Right hindlimb (tissue), 1 donor: ENCODE measurements around the gene DYRK1B.
A peak's percentile ranks its signal among the peaks of the same experiment; 100 is the strongest.

Experiments
- DNase-seq: peaks from one replicate; pipeline ENCODE4 v3.0.0-alpha.2; 2018

DYRK1B gene

DNA sequence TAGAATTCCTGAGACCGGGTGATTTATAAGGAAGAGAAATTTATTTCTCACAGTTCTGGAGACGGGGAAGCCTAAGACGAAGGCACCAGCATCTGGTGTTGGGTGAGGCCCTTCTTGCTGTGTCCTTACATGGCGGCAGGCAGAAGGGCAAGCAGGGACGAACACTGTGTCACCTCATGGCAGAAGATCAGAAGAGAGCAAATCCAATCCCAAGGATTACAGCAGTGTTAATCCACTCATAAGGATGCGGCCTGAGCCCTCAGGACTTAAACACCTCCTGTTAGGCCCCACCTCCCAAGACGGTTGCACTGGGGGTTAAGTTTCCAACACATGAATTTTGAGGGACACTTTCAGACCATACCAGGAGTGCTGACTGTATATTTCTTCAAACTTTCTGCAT is 18.9 kb upstream of the DYRK1B start:
- no peak for DNase-seq

DNA sequence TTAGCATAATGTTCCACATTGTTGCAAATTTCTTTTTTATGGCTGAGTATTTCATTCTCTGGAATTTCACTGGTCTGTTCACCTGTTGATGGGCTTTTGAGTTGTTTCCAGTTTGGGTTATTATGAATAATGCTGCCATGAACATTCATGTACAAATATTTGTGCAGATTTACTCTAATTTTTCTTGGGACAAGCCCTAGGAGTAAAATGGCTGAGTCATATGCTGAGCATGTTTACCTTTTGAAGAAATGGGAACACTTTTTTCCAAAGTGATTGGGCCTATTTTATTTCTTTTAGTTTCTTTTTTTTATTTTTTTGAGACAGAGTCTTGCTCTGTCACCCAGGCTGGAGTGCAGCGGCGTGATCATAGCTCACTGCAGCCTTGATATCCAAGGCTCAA is 16.9 kb upstream of the DYRK1B start:
- DNase-seq = no peak

DNA sequence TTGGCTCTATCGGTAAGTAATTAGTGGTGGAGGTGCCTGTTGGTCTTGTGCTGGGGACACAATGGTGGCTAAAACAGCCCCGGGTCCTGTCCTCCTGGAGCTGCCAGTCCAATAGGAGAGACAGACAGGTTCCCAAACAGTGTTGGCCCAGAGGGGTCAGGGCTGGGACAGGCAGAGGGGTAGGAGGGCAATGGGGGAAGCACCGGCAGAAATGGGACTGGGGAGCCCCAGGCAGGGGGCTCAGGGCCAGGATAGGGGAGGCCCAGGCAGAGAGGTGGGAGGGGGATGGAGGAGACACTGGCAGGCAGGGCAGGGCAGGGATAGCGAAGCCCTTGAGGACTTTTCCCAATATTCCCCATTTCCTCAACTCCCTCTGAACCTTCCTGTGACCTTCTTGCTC is 14.4 kb upstream of the DYRK1B start:
- no peak for DNase-seq

DNA sequence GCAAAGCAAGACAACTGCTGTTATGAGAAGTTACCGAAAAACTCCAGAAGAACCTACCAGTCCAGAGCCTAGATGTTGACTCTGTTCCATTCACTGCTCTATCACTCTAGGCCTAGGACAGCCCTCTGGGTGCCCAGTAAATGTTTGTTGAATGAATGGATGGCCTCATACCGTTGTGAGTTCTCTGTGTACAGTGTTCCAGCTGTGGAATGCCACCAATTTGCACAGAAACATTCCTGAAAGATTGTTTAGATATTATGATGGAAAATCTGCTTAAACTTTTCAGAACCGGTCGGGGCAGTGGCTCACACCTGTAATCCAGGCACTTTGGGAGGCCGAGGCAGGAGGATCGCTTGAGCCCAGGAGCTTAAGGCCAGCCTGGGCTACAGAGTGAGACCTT is 13.6 kb upstream of the DYRK1B start:
- no peak for DNase-seq

DNA sequence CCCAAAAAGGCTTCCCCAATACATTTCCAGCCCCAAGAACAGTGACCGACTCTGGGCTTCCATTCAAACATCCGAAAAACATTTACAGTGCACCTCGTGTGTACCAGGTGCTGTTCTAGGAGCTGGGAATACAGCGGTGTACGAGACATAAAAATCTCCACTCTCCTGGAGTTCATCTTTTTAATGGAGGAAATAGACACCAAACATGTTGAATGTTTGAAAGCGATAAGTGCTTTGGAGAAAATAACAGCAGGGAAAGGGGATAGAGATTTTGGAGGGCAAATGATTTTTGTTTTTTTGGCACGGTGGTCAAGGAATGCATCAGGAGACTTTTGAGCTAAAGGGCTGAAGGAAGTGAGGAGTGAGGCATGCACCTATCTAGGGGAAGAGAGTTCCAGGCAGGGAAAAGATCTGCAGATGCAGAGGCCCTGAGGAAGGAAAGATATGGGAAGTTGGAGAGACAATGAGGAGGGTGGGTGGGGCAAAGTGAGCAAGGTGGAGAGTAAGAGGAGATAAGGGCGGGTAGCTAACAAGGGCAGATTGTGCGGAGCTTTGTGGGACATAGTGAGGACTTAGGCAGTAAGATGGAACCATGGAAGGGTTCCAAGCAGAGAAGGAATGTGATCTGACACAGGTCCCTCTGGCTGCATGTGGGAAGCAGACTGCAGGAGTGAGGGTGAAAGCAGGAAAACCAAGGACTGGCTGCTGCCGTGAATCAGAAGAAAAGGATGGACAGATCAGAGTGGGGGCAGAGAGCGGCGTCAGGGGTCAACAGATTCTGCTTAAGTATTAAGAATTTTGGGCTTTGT is 12.9 kb upstream of the DYRK1B start:
- no peak for DNase-seq

DNA sequence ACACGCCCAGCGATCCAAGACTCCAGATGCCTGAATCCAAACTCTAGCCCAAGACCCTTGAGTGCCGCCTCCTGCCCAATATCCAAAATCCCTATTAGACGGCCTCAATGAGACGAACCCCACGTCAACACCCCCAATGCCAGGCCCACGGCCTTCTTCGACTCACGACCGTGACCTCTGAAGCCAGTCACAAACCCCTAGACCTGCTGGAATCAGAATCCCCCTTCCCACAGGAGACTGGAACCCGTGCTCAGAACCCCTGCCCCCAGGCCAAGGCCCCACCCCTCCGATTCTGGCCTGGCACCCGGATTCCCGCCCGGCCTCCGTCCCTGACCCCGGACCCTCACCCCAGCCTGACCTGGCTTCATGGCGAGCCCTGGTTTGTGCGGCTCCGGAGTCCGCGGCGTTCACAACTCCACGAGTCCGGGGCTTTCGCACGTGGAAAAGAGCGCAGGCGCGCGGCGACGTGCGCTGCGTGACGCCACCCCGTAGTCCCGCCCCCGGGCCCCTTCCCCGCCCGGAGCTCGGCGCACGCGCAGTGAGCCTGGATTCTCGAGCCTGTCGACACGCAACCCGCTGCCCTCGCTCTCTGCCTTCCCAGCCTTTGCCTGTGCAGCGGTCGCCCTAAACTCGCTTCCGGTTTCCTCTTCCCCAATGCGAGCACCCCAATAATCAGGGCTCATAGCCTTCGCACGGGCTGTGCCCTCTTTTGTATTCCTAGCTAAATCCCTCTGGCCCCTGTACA is 12.1 kb upstream of the DYRK1B start, which contains the start of gene FBL:
TSS of gene FBL (minus strand) at position 447 of the 745 bp plus-strand sequence. CDS start at position 368, 79 bp downstream.
- peak; percentile 96 for DNase-seq

DNA sequence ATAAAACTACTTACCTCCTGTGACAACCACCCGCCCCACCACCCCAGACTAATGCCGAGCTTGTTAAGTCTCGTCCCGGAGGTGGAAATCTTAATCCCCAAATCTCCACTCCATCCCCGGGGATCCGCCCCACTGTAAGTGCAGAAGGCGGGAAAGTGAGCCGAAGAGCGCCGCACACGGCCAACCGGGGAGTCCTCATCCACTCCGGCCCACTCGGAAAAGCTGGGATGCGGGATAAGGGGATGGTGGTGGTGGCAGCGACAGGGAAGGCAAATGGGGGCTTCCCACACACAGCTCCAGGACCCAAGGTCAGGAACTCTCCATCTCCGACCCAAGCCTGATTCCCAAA is 11.6 kb upstream of the DYRK1B start:
- DNase-seq = peak; percentile 41

DNA sequence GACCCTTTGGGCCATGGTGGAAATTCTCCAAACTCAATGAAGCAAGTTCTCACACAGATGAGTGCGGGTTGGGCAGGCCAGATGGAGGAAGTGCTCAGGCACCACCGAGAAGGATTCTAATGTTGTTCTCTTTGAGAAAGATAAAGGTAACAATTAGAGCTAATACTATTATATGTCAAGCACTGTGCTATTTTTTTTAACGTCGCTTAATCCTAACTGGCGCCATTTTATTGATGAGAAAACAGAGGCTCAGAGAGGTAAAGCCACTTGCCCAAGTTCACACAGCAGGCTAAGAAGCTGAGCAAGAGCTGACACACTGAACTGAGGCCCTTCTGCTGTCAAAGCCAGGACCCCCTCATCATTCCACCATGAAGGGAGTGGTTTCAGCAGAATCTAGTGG is 11.2 kb upstream of the DYRK1B start:
- no peak for DNase-seq

DNA sequence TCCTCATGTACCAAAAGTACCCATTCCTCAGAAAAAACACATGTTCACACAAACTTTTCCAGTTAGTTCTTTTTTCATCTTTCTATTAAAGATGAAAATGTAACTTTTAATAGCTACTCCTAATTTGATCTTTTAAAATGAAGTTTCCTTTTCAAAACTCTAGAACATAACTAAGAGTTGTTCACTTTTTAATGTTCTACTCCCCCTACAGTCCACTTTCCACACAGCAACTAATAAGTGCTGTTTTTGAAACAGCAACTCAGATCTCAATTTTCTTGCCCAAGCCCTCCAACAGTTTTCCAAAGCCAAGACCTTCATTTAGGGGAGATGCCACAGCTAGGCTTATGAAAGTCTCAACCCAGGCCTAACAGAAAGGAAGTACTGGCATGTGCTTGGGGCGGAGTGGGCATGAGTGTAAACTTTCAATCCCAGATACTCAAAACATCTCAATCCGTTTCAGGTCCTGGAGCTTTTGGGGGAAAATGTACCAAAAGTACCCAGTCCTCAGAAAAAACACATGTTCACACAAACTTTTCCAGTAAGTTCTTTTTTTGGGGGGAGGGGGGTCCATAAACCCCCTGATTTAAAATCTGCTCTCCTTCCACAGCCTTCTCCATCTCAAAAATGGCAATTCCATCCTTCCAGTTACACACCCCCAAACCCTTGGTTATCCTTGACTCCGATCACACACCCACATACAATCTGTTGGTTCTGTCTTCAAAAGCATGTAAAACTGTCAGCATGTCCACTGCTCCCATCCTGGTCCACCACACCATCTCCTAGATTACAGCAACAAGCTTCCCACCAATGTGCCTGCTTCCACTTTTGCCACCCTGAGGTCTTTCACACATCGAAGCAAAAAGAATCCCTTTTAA is 10.2 kb upstream of the DYRK1B start:
- DNase-seq = no peak

DNA sequence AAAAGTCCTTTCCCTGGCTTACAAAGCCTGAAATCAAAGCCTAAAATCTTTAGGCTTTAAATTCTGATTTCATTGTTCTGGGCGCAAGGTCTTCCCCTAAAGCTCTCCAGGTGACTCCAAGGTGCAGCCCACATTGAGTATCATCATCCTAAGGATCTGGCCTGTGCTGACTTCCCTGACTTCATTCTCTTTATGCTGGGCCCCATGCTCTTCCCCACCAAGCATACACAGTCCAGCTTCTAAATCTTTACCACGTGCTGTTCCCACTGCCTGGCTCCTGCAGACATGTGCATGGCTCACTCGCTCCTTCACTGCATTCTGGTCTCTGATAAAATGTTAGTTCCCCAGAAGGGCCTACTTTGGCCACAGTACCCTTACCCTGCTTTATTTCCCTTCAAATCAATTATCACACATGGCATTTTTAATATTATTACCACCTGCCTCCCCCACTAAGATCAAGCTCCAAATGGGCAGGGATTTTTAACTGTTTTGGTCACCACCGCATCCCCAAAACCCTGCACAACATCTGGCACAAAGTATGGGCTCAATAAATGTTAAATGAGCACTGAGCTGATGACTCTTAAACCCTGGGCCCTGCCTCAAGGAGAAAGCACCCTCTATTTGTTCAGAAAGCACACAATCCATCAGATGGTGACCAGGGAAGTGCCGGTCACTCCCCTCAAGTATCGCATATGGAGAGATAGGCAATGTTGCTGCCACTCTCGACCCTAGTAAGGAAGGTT is 8.9 kb upstream of the DYRK1B start:
- DNase-seq = no peak

DNA sequence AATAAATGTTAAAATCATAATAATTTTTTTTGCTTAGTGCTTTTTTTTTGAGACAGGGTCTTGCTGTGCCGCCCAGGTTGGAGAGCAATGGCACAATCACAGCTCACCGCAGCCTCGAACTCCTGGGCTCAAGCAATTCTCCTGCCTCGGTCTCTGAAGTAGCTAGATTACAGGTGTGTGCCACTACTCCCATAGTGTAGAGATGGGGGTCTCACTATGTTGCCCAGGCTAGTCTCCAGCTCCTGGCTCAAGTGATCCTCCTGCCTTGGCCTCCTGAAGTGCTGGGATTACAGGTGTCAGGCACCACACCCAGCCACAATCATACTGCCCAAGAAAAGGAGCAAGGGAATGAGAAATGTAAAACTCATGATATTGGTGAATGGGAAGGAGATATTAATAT is 7.1 kb upstream of the DYRK1B start:
- no peak for DNase-seq

DNA sequence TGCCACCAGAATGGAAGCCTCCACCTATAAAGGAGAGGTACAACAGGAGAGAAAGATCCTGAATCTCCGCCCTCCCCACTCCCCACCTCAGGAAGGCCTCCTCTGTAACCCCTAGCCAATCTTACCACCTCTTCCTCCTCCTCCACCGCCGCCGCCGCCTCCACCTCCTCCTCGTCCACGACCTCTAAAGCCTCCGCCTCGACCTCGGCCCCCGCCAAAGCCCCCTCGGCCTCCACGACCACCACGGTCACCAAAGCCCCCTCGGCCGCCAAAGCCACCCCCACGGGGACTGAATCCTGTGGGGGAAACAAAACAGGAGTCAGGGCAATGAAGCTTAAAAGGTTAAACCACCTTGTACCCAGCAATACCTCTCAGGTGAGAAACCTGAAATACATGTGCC is 6.5 kb upstream of the DYRK1B start:
- DNase-seq = no peak

DNA sequence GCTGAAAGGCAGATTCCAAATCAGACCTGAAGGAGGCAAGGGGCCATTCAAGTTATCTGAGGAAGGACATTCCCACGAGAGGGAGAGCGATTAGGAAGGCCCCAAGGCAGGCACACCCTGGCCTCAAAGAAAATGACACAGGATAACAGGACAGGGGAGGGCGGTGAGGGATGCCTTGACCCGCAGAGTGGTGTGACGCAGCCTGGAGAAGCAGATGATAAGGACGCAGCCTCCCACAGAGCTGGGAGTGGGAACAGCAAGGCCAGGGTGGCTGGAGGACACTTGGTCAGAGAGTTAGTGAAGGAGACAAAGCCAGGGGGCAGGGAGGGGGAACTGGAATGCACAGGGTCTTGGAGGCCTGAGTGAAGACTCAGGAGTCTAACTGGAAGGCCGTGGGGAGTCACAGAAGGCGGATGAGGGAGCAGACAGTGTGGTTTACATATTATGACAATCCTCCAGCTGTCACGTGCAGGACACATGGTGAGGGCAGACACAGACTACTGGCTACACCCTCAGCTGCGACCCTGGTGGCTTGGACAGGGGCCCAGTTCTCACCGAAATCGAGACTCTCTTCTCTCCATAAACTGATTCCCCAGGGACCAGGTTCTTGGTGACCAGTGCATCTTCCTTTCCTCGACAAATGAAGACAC is 5.8 kb upstream of the DYRK1B start:
- DNase-seq = no peak

DNA sequence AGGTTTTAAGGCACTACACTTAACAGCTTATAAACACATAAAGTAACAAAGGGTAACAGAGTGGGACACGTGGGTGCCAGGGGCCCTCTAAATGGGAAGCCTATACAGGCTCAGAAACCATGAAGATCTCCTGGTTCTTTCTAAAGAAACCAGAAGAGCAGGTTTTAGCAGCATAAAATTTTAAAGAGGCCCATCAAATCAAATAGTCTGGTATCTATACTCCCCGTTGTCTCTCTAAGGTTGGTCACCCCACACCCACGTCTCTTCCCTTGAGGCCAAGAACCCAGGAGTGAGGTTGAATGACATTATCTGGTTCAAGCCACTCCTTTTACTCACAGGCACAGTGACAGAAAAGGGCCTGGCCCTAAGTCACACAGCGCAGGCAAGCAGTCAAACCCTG is 4.6 kb upstream of the DYRK1B start:
- DNase-seq = no peak

DNA sequence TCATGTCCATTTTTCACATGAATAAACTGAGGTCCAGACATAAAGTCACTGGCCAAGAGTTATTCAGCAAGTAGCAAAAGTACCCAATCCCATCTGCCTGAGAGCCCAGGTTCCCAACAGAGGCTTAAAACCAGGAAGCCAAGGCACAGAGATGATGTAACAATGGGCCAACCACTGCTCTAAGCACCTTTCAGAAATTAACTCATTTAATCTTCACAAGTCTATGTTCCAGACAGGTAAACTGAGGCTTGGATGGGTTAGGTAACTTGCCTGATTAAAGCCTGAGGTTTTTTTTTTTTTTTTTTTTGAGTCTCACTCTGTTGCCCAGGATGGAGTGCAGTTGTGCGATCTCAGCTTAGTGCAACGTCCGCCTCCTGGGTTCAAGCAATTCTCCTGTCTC is 4.0 kb upstream of the DYRK1B start:
- no peak for DNase-seq

DNA sequence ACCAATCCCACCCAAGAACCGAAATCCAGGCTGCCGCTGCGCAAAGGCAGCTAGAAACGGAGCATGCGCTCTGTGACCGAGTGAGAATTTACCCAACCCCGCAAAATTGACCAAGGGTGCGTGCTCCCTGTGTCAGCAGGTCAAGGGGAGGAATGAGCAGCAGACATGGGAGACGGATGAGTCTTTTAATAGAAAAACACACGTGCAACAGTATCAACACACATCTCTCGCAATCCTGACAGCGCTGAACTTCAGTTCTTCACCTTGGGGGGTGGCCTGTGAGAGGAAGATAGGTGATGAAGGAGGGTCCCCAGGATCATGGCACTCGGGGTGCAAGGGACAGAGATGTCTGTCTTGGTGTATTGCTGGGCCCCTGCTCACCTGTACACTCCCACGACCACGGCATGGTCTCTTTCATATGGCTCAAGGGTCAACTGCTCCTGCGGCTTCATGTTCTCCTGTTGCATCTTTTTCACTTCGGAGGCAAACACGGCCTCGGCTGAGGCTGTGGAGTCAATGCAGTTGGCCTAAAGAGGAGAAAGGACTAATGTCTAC is 402 bp upstream of the DYRK1B start:
- DNase-seq = no peak

DNA sequence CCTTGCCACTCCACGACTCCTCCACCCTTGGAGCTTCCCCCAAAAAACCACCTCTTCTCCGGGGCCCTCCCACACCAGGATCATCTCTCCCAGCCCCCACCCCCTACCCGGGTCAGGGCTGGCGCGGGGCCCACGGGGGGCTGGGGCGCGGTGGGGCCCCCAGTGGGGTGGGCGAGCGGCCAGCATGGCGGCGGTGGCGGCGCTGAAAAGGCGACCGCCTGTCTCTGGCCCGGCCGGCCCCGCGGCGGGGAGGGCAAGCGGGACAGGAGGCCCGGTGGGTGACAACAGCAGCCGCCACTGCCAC is 850 bp downstream of the DYRK1B start:
- no peak for DNase-seq

DNA sequence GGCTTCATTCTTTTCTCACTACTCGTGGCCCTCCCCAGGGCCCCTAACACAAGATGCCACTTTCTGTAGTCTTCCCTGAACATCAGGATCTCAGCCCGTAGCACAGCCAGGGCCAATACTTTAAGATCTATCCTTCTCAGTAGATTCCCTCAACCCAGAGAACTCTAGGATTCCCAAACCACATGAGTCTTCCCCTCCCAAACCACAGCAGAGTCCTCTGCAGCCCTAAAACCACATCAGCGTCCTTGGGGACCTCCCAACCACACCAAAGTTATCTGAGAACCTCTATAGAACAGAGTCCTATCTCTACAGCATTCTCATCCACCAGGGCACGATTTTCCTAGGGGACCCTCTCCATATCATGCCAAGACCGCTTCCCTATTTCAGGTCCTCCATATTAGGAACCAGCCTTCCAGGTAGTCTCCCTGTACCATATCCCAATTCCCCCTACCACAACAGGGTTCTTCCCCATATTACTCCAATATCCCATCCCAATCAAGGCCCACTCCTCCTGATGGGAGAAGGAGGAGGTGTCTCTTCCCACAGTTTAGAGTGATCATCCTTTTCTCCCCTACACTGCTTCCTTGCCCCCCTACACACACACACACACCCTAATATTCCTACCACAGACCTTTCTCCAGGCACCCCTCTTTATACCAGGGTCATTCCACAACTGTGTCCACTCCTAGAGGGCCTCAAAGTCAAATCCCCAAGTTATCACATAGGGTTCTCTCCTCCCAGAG is 1.4 kb downstream of the DYRK1B start:
- DNase-seq = no peak

DNA sequence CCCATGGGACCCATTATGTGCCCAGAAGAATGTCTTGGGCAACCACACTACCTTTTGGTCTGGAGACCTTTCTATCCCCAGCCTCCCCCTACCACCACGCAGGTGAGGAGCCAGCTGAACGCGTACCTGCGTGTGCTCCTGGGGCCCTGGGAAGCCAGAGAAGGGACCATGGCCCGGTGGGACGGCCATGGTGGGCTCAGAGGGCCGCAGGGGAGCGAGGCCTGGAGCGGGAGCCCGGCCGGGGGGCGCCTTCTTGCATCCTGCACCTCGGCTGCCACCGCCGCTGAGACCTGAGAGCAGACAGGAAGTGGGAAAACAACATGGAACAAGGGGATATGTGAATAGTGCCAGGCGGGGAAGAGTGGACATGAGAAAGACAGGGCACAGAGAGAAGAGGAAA is 2.3 kb downstream of the DYRK1B start:
- no peak for DNase-seq

DNA sequence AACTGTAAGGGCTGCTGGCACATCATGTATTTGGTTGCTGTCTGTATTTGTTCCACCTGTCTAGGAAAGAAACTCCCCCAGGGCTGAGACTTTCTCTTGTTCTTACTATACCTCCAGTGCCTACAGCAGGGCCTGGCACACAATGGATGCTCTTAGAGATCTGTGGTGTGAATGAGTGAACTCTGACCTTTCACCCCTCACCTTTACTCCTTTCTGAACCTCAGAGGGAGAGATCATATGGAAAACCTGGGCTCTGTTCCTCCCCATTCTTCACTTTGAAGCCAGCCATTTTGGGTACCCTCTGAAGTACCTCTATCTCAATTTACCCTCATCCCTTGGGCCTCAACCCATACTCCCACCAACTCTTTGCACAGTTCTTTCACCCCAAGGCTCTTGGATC is 3.1 kb downstream of the DYRK1B start:
- DNase-seq = no peak

DNA sequence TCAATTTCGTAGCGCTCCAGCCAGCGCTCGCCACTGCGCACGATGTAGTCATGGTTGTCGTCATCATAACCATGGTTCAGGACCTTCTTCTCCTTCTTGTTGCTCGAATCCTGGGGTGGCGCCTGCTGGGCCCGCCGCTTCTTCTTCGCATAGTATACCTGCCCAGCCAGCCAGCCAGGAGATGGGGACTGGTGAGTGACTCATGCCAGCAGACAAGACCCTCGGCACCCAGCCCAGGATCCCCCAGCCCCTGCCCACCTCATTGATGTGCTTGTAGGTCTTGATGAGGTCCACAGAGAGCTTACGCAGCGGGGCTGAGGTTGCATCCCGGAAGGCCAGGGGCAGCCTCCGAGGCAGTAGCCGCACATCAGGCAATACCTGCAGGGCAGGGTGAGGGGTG is 3.6 kb downstream of the DYRK1B start:
- DNase-seq = no peak
